Mesenchymal stem cell (in vitro differentiated cells and primary cell): ENCODE measurements around the gene SLC5A8. TPM values are rescaled to one million over a fixed set of nuclear protein-coding genes. Genes with fewer than 3 reads are reported as not detected.

Experiments used
- DNase-seq: peaks from one replicate; pipeline ENCODE4 v3.0.0-alpha.2; 2013
- H2AFZ ChIP-seq: one replicate; pipeline ENCODE4 v1.6.1; 2013; ENCODE audit warnings: low read depth, mild to moderate bottlenecking, control low read depth, inconsistent platforms, low read length, moderate library complexity
- H2AK5ac ChIP-seq: 2 replicates; pipeline ENCODE4 v1.6.1; 2013; ENCODE audit warnings: low read length, moderate library complexity, mild to moderate bottlenecking, inconsistent platforms; ENCODE audit not compliant: severe bottlenecking
- H2BK120ac ChIP-seq: one replicate; pipeline ENCODE4 v1.6.1; 2013; ENCODE audit warnings: low read depth, mild to moderate bottlenecking, inconsistent platforms, low read length, moderate library complexity
- H2BK12ac ChIP-seq, 2 experiments: one replicate each; pipeline ENCODE4 v1.6.1; 2013; ENCODE audit warnings: inconsistent platforms in 2 of 2, low read length in 2 of 2, mild to moderate bottlenecking in 2 of 2, moderate library complexity in 2 of 2, control low read depth in 1 of 2
- H2BK15ac ChIP-seq: one replicate; pipeline ENCODE4 v1.6.1; 2013; ENCODE audit warnings: mild to moderate bottlenecking, low read depth, inconsistent platforms; ENCODE audit not compliant: poor library complexity, severe bottlenecking
- H2BK5ac ChIP-seq: 2 replicates; pipeline ENCODE4 v1.6.1; 2013; ENCODE audit warnings: low read depth, mild to moderate bottlenecking, low read length, control low read depth, inconsistent platforms; ENCODE audit not compliant: poor library complexity, severe bottlenecking
- H3K14ac ChIP-seq, 2 experiments: one replicate each; pipeline ENCODE4 v1.6.1; 2013; ENCODE audit warnings: inconsistent platforms in 2 of 2, low read length in 2 of 2, control low read depth in 1 of 2, mild to moderate bottlenecking in 1 of 2, moderate library complexity in 1 of 2
- H3K18ac ChIP-seq, 2 experiments: one replicate each; pipeline ENCODE4 v1.6.1; 2013; ENCODE audit warnings: inconsistent platforms in 2 of 2, low read length in 2 of 2, control low read depth in 1 of 2, low read depth in 1 of 2, mild to moderate bottlenecking in 1 of 2
- H3K23ac ChIP-seq, 2 experiments: one replicate each; pipeline ENCODE4 v1.6.1; 2013; ENCODE audit warnings: inconsistent platforms in 2 of 2, low read length in 2 of 2, mild to moderate bottlenecking in 2 of 2, moderate library complexity in 2 of 2, control low read depth in 1 of 2
- H3K27ac ChIP-seq: 2 replicates; pipeline ENCODE4 v1.5.1; 2013; ENCODE audit warnings: mild to moderate bottlenecking, moderate library complexity, low read length, control low read depth, inconsistent platforms; ENCODE audit not compliant: poor library complexity, severe bottlenecking
- H3K27me3 ChIP-seq, 2 experiments: 2 replicates each; pipeline versions ENCODE4 v1.6.1 to v1.7.0; 2013; ENCODE audit warnings: low read length in 2 of 2, mild to moderate bottlenecking in 2 of 2, moderate library complexity in 2 of 2, control low read depth in 1 of 2, inconsistent platforms in 1 of 2; ENCODE audit not compliant: control insufficient read depth in 1 of 2, insufficient read depth in 1 of 2
- H3K36me3 ChIP-seq, 2 experiments: 2 replicates each; pipeline versions ENCODE4 v1.6.1 to v1.7.0; 2013; ENCODE audit warnings: low read length in 2 of 2, control low read depth in 1 of 2, inconsistent platforms in 1 of 2, low read depth in 1 of 2, mild to moderate bottlenecking in 1 of 2; ENCODE audit not compliant: insufficient read depth in 2 of 2, control insufficient read depth in 1 of 2
- H3K4ac ChIP-seq, 2 experiments: one replicate each; pipeline ENCODE4 v1.6.1; 2013; ENCODE audit warnings: inconsistent platforms in 2 of 2, low read length in 2 of 2, mild to moderate bottlenecking in 2 of 2, moderate library complexity in 2 of 2, control low read depth in 1 of 2, low read depth in 1 of 2
- H3K4me1 ChIP-seq: 2 replicates; pipeline ENCODE4 v1.6.1; 2013; ENCODE audit warnings: low read depth, low read length, control low read depth; ENCODE audit not compliant: control insufficient read depth, insufficient read depth
- H3K4me2 ChIP-seq: 2 replicates; pipeline ENCODE4 v1.6.1; 2013; ENCODE audit warnings: low read length, mild to moderate bottlenecking, inconsistent platforms; ENCODE audit not compliant: poor library complexity, severe bottlenecking
- H3K4me3 ChIP-seq, 2 experiments: 2 replicates each; pipeline versions ENCODE4 v1.5.1 to v1.7.0; 2013; ENCODE audit warnings: low read length in 2 of 2, mild to moderate bottlenecking in 2 of 2, control low read depth in 1 of 2, low read depth in 1 of 2; ENCODE audit not compliant: insufficient read depth in 1 of 2
- H3K79me1 ChIP-seq: replicated peaks from 2 replicates; pipeline ENCODE4 v1.6.1; 2013; ENCODE audit warnings: mild to moderate bottlenecking, control low read depth, low read length, inconsistent platforms; ENCODE audit not compliant: poor library complexity, severe bottlenecking
- H3K9ac ChIP-seq: 2 replicates; pipeline ENCODE4 v1.7.0; 2013; ENCODE audit warnings: mild to moderate bottlenecking, low read length, moderate library complexity
- H3K9me3 ChIP-seq: 2 replicates; pipeline ENCODE4 v1.7.0; 2013; ENCODE audit warnings: mild to moderate bottlenecking, low read length; ENCODE audit not compliant: control insufficient read depth
- H4K8ac ChIP-seq: one replicate; pipeline ENCODE4 v1.6.1; 2013; ENCODE audit warnings: inconsistent platforms, mild to moderate bottlenecking, low read length, moderate library complexity
- H4K91ac ChIP-seq: one replicate; pipeline ENCODE4 v1.6.1; 2013; ENCODE audit warnings: mild to moderate bottlenecking, low read length, inconsistent platforms
- WGBS: methylation state at CpG from one replicate; pipeline ENCODE4 v1.1.7; 2013; ENCODE audit warnings: mixed read lengths; 5-methylcytosine and 5-hydroxymethylcytosine counted together
- small RNA-seq: library from polyadenylated mRNA; stranded (forward); fragments of <200 nt; extraction: miRNeasy Mini kit (QIAGEN cat#:217004); gene quantifications from one replicate; pipeline ENCODE3, GENCODE V24; 2013; ENCODE audit warnings: low read depth

SLC5A8 gene

GRCh38 chr12:101110866-101111265, 99.2 kb downstream of the SLC5A8 start:
- Histone ChIP-seq H2BK12ac (no peak overlapping the region), H3K23ac (no peak overlapping the region), H2AFZ (no peak overlapping the region), H3K4ac (no peak overlapping the region), H3K27me3 (no peaks in the 10 kb centered on the region), H3K27ac (no peak overlapping the region), H2BK120ac (no peak overlapping the region), H3K36me3 (no peaks in the 10 kb centered on the region), H2BK15ac (no peak overlapping the region), H3K18ac (no peak overlapping the region), H3K4me3 (no peak overlapping the region), H3K9me3 (no peaks in the 10 kb centered on the region), H2AK5ac (no peak overlapping the region), H3K79me1 (no peaks in the 10 kb centered on the region), H3K14ac (no peak overlapping the region), H3K4me1 (no peaks in the 10 kb centered on the region), H3K4me2 (no peak overlapping the region), H4K91ac (no peak overlapping the region), H2BK5ac (no peak overlapping the region), H4K8ac (no peak overlapping the region), H3K9ac (no peak overlapping the region)
- WGBS: 91% methylated on average over 3 of the region's 3 CpGs
- no peak for DNase-seq

GRCh38 chr12:101108130-101108529, 101.9 kb downstream of the SLC5A8 start:
- H3K9ac ChIP-seq: no peak overlapping the region
- H2BK120ac ChIP-seq: no peak overlapping the region
- H2BK12ac ChIP-seq: no peak overlapping the region
- H3K14ac ChIP-seq: no peak overlapping the region
- no peaks in the 10 kb centered on the region for H3K4me1 ChIP-seq
- no peak overlapping the region for H3K18ac ChIP-seq
- no peak overlapping the region for H2BK5ac ChIP-seq
- H2AK5ac ChIP-seq: no peak overlapping the region
- H3K36me3 ChIP-seq: no peaks in the 10 kb centered on the region
- no peak overlapping the region for H3K4ac ChIP-seq
- H2AFZ ChIP-seq: no peak overlapping the region
- no peak overlapping the region for H3K23ac ChIP-seq
- H3K4me3 ChIP-seq: no peak overlapping the region
- H3K27ac ChIP-seq: no peak overlapping the region
- H2BK15ac ChIP-seq: no peak overlapping the region
- H3K27me3 ChIP-seq: no peaks in the 10 kb centered on the region
- no peak overlapping the region for H4K91ac ChIP-seq
- DNase-seq: no peak
- H3K9me3 ChIP-seq: peaks cover 3% of the 10 kb centered on the region
- 80% methylated on average over 4 of the region's 5 CpGs for WGBS
- H3K79me1 ChIP-seq: no peaks in the 10 kb centered on the region
- H3K4me2 ChIP-seq: no peak overlapping the region
- no peak overlapping the region for H4K8ac ChIP-seq

- no peak overlapping the region for H2BK12ac ChIP-seq
- no peaks in the 10 kb centered on the region for H3K27me3 ChIP-seq
- no peak overlapping the region for H2AFZ ChIP-seq
- H2BK5ac ChIP-seq: no peak overlapping the region
- no peak overlapping the region for H2BK120ac ChIP-seq
- no peak overlapping the region for H3K27ac ChIP-seq
- no peak overlapping the region for H2AK5ac ChIP-seq
- DNase-seq: no peak
- WGBS: 94% methylated on average over 3 of the region's 4 CpGs
- H3K9ac ChIP-seq: no peak overlapping the region
- H4K91ac ChIP-seq: no peak overlapping the region
- H3K14ac ChIP-seq: no peak overlapping the region
- peaks cover 3% of the 10 kb centered on the region for H3K9me3 ChIP-seq
- no peak overlapping the region for H3K4me3 ChIP-seq
- H3K4me1 ChIP-seq: no peaks in the 10 kb centered on the region
- no peaks in the 10 kb centered on the region for H3K79me1 ChIP-seq
- no peak overlapping the region for H3K18ac ChIP-seq
- no peak overlapping the region for H3K4me2 ChIP-seq
- no peak overlapping the region for H3K23ac ChIP-seq
- no peak overlapping the region for H4K8ac ChIP-seq
- H3K36me3 ChIP-seq: no peaks in the 10 kb centered on the region
- no peak overlapping the region for H2BK15ac ChIP-seq
- H3K4ac ChIP-seq: no peak overlapping the region
These were observed 102.8 kb downstream of the SLC5A8 start for GRCh38 chr12:101107032-101107763.

Small RNA genes lying within 50 kb of the gene (small RNA-seq; reads per million reads assigned to genes)
- gene RNU6-768P: not detected
